NCI-H2227 (cell line): ENCODE data around the gene ADGRG2.
"Not testable (repeated sequence)": the region's sequence is repeated elsewhere in the genome, so short reads cannot be mapped to it uniquely, and the experiment has no call there.

ENCODE experiments used
- DNase-seq: peaks from one replicate; lab custom pipeline; 2025; ENCODE audit not compliant: unreplicated experiment; lab: John Stamatoyannopoulos, UW

ADGRG2 gene

DNA sequence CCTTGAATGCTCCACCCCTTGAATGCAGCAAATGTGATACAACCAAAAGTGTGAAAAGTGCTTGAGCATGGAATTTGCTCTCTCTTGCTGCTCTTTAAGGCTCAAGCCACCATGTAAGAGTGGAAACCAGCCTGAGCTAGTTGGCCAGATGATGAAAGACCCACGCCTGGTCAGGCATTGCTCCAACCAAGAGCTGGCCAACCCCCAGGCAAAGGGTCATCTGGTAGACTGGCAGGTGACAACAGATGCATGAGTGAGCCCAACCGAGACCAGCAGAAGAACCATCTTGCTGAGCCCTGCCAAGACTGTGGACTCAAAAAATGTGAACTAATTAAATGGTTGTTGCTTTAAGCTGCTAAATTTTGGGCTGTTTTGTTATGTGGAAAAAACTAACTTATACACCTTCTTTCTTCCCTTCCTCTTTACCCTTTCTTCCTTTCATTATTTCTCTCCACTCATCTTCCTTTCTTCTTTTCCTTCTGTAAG, 32.7 kb downstream of the ADGRG2 start:
- DNase-seq: no peak

DNA sequence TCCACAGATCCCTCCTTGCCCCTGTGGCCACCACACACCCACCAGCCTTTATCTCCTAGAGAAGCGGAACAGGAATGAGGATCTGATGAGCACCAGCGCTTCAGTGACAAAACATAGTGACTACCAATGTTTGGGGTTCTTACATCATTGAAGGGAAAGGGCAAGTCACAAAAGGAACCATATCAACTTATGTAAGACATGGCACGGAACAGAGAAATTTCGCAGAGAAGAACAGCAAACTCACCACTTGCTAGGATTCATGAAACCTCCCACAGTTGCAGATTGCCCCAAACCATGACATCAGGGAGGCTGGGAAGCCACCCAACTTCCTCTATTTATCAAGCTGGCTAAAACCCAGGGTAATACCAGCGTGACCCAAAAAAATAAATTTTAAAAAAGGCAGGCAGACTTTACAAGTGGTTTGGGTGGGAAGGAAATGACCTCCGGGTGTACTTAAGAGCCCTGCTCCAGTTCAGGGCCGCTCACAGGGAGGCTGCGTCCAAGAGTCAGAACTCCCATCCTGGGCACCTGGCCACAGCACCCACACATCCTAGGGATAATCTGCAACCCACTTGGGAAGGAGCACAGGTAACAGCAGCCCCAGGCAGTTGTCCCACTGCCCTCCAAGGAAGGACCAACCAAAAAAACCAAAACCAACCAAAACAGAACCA, 36.0 kb downstream of the ADGRG2 start:
- DNase-seq: no peak

DNA sequence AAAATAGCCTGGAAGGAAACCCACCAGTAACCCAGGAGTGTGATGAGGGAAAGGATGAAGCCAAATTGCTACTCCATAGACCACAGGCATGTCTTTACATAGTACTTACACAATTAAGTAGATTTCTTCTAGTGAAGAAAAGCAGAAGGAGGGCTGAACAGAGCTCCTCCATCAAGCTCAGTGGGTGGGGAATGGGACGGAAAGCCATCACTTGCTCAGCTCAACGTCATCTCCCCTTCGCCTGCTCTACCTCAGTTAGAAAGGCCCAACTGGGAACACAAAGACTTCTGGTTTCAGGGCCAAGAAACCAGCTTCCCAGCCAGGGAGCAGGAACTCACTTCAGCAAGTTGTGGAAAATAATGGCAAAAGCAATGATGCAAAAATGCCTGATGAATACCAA, 36.6 kb downstream of the ADGRG2 start:
- no peak for DNase-seq

DNA sequence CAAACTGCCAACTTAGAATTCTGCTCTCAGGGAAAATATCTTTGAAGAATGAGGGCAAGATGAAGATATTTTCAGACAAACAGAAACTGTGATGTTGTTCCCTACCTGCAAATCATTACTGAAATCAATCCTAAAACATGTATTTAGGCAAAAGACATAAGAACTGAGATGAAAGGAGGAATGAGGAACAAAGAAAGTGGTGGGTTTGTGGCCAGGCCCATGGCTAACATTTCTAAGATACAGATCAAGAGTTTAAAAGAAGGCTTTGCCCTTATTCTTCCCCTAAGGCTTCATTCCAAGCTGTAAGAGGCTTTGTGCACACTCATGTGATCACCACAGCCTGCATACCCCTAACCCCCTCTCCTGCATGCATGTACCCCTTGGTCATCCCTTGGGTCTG, 46.5 kb downstream of the ADGRG2 start:
- no peak for DNase-seq

DNA sequence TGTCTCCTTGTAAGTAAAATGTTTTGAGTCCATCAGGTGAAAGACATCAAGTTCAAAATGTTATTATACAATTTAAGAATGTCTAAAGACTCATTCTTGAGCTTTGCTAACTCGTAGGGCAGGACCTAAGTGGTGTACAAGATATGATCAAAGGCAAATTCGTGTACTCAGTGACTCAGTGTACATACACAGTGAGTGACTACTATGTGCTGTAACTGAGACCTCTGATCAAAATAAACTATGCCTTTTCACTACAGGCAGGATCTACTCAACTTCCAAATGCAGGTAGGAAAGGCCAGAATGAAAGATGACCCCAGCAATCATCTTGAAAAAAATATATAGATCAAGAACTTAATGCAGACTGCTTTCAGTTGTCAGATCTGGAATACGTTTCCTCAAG, 49.9 kb downstream of the ADGRG2 start:
- DNase-seq: no peak

DNA sequence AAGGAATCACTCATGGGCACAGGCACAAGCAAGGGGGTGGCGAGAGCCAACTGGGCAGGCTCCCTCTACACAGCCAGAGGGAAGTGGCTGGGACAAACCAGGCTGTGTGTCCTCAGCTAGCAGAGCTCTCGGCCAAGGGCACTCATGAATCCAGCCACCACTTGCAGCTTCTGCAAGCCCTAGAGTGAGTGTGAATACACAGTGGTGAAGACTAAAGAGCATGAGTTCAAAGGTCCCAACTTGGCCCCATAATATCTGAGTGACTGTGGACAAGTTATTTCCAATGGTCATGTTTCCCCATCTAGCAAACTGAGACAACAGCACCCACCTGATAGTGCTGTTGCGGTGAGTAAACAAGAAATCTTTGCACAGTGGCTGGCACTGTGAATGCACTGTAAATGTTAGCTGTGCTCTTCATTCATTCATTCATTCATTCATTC, 51.7 kb downstream of the ADGRG2 start:
- DNase-seq: no peak

DNA sequence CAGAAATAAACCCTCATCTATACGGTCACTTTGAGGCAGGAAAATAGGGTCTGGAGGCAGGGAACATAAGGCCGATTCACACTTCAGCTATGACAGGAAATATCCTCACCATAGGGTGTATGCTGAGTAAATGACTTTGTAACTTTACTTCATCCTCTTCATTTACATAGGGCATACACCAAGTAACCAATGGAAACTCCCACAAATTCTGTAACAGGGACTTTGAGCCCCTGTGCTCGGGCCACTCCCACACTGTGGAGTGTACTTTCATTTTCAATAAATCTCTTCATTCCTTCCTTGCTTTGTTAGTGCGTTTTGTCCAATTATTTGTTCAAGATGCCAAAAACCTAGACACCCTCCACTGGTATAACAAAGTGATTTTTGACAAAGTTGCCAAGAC, 55.3 kb downstream of the ADGRG2 start:
- not testable (repeated sequence) for DNase-seq

DNA sequence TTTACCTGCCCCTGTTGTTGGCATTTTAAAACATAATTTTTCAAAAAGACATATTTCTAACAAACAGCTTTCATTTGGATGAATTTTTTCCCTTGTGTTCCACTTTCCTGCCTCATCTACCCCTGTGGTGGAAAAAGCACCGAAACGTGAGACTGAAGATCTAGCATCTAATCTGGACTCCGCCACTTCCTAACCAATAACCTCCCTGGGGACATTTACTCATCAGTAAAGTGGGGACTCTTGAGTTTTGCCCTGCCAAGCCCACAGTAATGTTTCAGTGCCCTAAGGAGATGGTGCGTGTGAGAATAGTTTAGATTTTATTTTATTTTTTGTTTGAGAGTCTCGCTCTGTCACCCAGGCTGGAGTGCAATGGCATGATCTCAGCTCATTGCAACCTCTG, 56.7 kb downstream of the ADGRG2 start:
- DNase-seq: no peak

DNA sequence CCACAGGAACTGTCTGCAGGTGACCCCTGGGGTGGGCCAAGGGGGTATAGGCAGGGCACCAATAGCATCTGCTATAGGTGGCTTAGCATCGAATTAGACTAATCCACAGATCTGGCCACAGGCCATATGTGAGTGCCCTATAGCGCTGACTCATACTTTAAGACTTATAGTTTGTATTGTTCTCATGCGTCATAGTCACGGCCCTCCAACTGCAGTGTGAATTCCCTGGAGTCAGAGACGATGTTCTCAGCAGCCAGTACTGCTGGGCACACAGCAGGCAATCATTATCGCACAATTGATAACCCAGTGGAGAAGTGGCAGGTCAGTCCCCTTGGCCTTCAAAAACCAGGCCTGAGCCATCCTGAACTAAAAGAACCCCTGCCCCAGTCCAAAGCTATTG, 58.1 kb downstream of the ADGRG2 start:
- no peak for DNase-seq

DNA sequence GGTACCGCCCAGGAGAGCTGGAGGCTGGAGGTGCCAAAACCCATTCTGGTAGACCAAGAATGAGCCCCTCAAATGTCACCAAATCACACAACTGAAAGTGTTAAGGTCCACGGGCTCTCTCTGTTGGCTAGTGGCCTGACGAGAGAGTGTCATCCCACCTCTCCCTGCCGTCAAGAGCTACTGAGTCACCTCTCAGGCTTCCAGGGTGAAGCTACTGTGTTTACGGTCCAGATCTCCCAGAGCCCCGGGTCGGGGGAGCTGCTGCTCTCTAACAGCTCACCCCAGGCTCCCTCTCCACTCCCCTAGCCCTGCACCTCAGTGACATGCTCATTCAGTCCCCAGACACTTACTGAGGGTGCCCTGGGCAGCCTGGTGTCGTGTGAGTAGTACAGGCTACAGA, 59.2 kb downstream of the ADGRG2 start:
- no peak for DNase-seq

DNA sequence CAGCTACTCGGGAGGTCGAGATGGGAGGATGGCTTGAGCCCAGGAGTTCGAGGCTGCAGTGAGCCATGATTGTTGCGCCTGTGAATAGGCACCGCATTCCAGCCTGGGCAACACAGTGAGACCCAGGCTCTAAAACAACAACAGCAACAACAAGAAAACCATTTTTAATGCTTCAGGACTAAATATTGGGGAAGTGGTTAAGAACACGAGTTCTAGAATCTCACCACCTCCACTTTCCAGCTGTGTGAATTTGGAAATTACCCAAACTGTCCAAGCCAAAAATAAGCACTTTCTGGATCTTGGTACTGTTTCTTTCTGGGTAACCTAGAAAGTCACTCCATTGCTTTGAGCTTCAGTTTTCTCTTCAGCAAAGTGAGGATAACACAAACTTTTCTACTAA, 63.2 kb downstream of the ADGRG2 start:
- DNase-seq: no peak

DNA sequence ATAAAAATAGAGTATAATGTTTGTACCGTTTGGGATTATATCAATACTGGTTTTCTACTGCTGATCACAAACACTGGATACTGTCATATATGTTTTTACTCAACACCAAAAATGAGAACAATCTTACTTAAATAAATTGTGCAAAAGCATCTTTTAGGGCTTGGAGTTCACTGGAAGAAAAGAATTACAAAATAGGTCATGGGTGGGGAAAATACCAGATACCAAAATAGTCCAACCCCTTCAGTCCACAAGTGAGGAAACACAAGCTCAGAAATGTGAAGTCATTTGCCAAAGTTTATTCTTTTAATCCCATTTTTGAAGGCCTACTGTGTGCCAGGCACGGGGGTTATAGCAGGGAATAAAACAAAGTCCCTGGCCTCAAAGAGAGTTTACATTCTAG, 64.4 kb downstream of the ADGRG2 start:
- no peak for DNase-seq

DNA sequence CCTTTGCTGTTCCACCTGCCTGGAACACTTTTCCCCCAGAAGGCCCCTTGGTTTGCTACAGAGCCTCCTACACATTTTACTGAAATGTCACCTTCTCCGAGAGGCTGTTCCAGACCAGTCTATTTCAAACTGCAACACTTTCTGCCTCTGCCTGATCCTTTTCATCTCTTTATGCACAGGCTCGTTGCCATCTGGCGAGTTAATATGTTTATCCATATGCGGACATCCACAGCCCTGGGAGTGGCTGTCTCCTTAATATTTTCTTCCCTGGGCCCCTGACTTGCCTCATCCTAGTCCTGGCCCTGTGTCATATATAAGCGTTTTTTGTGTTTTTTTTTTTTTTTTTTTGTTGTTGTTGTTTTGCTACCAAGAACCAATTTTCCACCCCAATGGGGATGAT, 73.2 kb downstream of the ADGRG2 start:
- no peak for DNase-seq

DNA sequence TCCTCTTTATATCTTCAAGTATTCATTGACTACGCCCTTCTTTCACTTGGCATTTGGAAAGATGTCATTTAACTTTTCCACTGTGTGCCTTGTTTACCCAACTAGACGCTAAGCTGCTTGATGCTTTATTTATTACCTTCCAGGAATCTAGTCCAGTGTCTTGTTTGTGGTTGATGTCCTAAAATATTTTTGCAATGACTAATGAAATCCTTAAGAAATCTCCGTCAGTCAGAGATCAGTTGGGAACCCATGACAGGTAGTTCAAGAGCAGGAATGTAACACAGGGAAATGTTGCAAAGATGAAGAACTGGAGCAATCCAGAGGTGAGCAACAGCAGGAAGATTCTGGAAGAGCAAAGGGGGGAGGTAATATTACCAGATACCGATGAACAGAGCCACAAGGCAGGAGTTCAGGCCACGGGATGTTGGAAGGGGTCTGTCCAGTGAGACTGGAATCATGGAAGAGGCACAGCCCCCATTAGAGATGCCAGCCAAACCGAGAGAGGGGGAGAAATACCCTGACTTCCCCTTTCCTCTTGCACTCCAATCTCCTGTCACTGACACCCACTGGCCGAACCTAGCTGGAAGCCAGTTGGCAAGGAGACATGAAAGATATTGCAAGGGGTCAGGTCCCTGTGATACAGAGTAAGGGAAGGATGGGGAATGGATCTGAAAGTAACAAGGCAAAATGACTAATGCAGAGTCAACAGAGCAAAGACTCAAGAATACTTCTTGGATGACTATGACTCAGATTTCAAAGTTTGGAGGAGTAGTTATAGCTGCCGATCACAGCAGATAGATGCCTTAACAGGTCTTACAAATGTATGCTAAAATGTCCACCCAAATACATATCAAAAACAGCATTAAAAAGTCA, 75.7 kb downstream of the ADGRG2 start:
- no peak for DNase-seq

DNA sequence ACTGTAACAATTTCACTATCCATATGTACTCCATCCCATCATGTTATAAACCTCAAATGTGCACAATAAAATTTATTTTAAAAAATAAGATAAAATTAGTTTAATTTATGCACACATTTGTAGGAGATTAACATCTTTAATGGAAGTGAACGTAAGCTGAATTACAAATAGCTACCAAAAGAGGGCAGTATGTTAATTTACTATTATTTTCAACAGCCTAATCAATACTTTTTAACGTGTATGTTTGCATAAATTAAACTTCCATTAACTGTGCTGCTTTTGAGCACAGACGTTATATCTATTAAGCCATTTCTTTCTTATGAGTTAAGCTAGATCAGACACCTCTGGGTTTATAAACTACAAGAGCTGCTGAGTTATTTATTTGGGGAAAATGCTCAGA, 81.9 kb downstream of the ADGRG2 start:
- DNase-seq: no peak

DNA sequence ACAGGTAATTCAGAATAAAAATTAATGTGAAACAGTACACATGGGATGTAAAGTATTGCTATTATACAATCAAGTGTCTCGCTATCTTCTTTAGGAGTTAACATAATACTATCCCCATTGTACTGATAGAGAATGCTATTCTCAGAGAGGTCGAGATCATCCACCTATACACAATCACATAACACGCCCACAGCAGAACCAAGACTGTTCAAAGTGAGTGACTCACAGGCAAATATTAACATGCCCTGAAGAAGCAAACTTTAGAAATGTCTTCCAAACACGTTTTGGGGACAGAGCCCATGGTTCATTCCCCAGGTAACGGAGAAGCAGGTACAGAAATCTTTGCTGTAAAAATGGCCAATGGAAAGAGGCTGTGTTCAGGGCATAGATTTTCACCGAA, 88.2 kb downstream of the ADGRG2 start:
- no peak for DNase-seq

DNA sequence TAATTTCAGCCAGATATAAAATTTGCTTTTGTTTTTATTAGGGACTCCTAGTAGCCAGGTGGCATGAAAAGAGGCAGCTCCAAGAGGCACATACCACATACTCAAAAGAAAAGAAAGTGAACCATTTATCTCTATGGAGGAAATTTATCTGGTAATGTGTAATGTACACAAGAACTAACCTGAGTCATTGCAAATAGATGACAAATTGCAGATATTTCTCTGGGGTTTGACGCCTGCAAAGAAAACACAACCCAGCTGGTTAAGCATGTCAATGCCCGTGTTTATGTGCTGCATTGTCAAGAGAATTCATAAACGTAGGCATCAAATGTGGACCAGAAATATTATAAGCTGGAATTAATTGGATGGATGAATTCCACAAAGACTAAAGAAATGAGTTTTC, 91.5 kb downstream of the ADGRG2 start:
- DNase-seq: no peak

DNA sequence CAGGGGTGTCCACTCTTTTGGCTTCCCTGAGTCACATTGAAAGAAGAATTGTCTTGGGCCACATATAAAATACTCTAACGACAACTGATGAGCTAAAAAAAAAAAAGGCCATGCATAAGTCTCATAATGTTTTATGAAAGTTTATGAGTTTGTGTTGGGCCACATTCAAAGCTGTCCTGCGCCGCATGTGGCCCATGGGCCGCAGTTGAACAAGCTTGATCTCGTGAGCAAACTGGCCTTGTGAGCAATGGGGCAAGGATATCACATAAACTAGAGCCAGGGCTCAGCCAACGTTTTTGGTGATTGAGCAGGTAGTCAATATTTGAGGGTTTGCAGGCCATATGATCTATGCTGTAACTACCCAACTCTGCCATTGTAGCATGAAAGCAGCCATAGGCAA, 93.7 kb downstream of the ADGRG2 start:
- no peak for DNase-seq

DNA sequence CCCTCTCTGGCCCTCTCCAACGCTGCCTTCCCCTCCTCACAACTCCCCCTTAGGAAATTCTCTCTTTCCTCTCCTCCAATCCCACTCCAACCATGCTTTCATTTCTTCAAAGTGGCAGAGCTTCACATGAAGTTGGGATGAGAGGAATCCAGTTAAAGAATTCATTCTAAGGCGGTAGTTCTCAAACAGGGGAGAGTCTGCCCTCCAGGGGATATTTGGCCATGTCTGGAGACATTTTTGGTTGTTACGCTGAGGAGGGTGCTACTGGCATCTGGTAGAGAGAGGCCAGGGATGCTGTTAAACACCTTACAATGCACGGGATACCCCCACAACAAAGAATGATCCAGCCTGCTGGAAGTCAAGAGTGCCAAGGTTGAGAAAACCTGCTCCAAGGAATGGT, 97.9 kb downstream of the ADGRG2 start:
- no peak for DNase-seq

DNA sequence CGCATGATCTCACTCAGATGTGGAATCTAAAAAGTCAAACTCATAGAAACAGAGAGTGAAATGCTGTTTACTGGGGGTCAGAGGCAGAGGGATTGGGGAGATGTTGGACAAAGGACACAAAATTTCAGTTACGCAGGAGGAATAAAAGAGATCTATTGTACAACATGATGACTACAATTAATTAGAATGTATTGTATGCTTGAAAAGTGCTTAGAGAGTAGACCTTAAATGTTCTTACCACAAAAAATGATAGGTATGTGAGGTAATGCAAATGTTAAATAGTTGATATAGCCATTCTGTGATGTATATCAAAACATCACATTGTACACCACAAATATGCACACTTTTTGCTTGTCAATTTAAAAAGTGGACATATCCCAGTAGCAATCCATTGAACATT, 102.3 kb downstream of the ADGRG2 start:
- no peak for DNase-seq

DNA sequence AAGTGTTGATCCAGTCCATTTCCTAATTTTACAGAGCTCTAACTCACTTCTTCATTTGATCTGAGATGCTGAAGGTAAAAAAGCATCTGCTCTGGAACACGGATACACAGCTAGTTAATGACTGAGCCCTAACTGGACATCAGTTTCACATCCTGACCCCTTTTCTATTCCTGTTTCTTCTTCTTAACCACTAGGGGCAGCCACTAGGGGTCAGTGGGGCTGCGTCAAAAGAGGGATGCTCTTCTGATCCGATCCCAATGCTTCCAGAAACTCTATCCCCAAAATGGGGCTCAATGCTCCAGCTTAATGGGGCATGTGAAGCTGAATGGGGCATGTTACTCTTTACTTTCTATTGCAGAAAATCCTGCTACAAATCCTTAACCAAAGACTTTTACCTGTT, 105.0 kb downstream of the ADGRG2 start:
- DNase-seq: peak; percentile 18

DNA sequence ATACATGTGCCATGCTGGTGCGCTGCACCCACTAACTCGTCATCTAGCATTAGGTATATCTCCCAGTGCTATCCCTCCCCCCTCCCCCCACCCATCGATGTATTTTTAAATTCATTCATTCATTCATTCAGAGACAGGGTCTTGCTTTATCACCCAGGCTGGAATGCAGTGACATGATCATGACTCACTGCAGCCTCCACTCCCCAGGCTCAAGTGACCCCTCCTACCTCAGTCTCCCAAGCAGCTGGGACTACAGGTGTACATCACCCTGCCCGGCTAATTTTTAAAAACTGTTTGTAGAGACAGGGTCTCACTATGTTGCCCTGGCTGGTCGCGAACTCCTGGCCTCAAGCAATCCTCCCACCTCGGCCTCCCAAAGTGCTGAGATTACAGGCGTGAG, 105.7 kb downstream of the ADGRG2 start:
- not testable (repeated sequence) for DNase-seq
